PC-3 (cell line): ENCODE results near the gene CCDC24. TPM values are rescaled to one million over a fixed set of nuclear protein-coding genes. Genes with fewer than 3 reads are reported as not detected.

Source experiments
- ATAC-seq: fragments of 200-7000 bp; cut with Tn5 transposase; 2 replicates; pipeline ENCODE4 v1.9.1; 2020; ENCODE audit warnings: mild to moderate bottlenecking, moderate library complexity
- BruUV-seq: library from RNA; stranded (reverse); fragments of 400-500 nt; replicated peaks from 2 replicates; lab custom pipeline; 2021; lab: Mats Ljungman, UMichigan
- CTCF ChIA-PET: fragments of 300-600 bp; sonication (Branson Sonifier 250); formaldehyde crosslinking; loops from one replicate; lab custom pipeline; 2022; ENCODE audit warnings: antibody characterized with exemption; lab: Charles Lee
- POLR2A ChIA-PET: fragments of 300-600 bp; sonication (Branson Sonifier 250); formaldehyde crosslinking; loops from one replicate; lab custom pipeline; 2022; ENCODE audit warnings: antibody characterized with exemption; ENCODE audit not compliant: unreplicated experiment; lab: Charles Lee
- DNase-seq: peaks from one replicate; pipeline ENCODE4 v3.0.0-alpha.2; 2015
- H2AFZ ChIP-seq: fragments of 300-600 bp; sonication (generic); 2 replicates; pipeline ENCODE4 v1.6.0; 2016; ENCODE audit warnings: antibody characterized with exemption, low read length
- H3F3A ChIP-seq: fragments of 300-600 bp; sonication (generic); one replicate; pipeline ENCODE4 v1.6.0; 2017; ENCODE audit warnings: antibody characterized with exemption, low read length, control low read depth, mild to moderate bottlenecking; ENCODE audit not compliant: unreplicated experiment
- H3K27ac ChIP-seq: fragments of 300-600 bp; sonication (generic); 2 replicates; pipeline ENCODE4 v1.5.1; 2016; ENCODE audit warnings: mild to moderate bottlenecking, low read length
- H3K27me3 ChIP-seq: fragments of 300-600 bp; sonication (generic); 2 replicates; pipeline ENCODE4 v1.6.1; 2016; ENCODE audit warnings: low read length, mixed read lengths
- H3K36me3 ChIP-seq: fragments of 300-600 bp; sonication (generic); 2 replicates; pipeline ENCODE4 v1.6.1; 2016; ENCODE audit warnings: low read depth, mixed run types, low read length, mixed read lengths
- H3K4me1 ChIP-seq: fragments of 300-600 bp; sonication (generic); 2 replicates; pipeline ENCODE4 v1.5.1; 2016; ENCODE audit warnings: low read length; ENCODE audit not compliant: insufficient read depth
- H3K4me2 ChIP-seq: fragments of 300-600 bp; sonication (generic); 2 replicates; pipeline ENCODE4 v1.6.0; 2016; ENCODE audit warnings: low read length
- H3K4me3 ChIP-seq: fragments of 300-600 bp; sonication (generic); 2 replicates; pipeline ENCODE4 v1.5.1; 2016; ENCODE audit warnings: mild to moderate bottlenecking, low read length, mixed read lengths
- H3K79me2 ChIP-seq: fragments of 300-600 bp; sonication (generic); 2 replicates; pipeline ENCODE4 v1.6.1; 2017; ENCODE audit warnings: low read length, mixed read lengths
- H3K9ac ChIP-seq: fragments of 300-600 bp; sonication (generic); 2 replicates; pipeline ENCODE4 v1.6.0; 2016; ENCODE audit warnings: mild to moderate bottlenecking, low read length
- H3K9me2 ChIP-seq: fragments of 300-600 bp; sonication (generic); replicated peaks from 2 replicates; pipeline ENCODE4 v1.6.1; 2016; ENCODE audit warnings: mixed run types, low read length, mixed read lengths
- H3K9me3 ChIP-seq: fragments of 300-600 bp; sonication (generic); 2 replicates; pipeline ENCODE4 v1.6.1; 2016; ENCODE audit warnings: low read length, mixed read lengths
- H4K20me1 ChIP-seq: fragments of 300-600 bp; sonication (generic); 2 replicates; pipeline ENCODE4 v1.6.1; 2016; ENCODE audit warnings: low read length, mixed read lengths
- CTCF ChIP-seq: fragments of 300-600 bp; sonication (generic); conservative IDR thresholded peaks from 2 replicates; pipeline ENCODE4 v1.5.1; 2017; ENCODE audit warnings: antibody characterized with exemption, low read depth, mild to moderate bottlenecking, low read length
- EZH2 ChIP-seq: fragments of 300-600 bp; sonication (generic); IDR thresholded peaks from one replicate; pipeline ENCODE4 v1.6.1; 2017; ENCODE audit warnings: antibody characterized with exemption, mild to moderate bottlenecking, low read length; ENCODE audit not compliant: unreplicated experiment
- EZH2phosphoT487 ChIP-seq: fragments of 300-600 bp; sonication (generic); IDR thresholded peaks from 2 replicates; pipeline ENCODE4 v1.6.1; 2018; ENCODE audit warnings: mild to moderate bottlenecking, antibody characterized with exemption, low read length, borderline replicate concordance
- intact Hi-C: fragments of 100-400 bp; cut with micrococcal nuclease; formaldehyde crosslinking; loops from 2 replicates; pipeline ENCODE4 v1.9.0; 2023
- total RNA-seq: library from RNA; depleted of rRNA; stranded (reverse); fragments of >200 nt; gene quantifications from 2 replicates; pipeline ENCODE4 v1.2.3, GENCODE V29; 2014

The CCDC24 gene
- total RNA-seq, 1 experiment from 2014 or later = 10.1 TPM

GRCh38 chr1:44025816-44026215, 34.4 kb downstream of the CCDC24 start:
- TF ChIP-seq CTCF (no peak), EZH2 (no peak), EZH2phosphoT487 (no peak)
- intact Hi-C loops = loop anchor here (1.0 kb wide), 1 partner anchor 21 kb away; no protein-coding TSS in a partner anchor
- no peaks in the 10 kb centered on the region for H3K9me3 ChIP-seq
- CTCF ChIA-PET = no interaction called here
- H2AFZ ChIP-seq = no peak overlapping the region
- no peaks in the 10 kb centered on the region for H3K36me3 ChIP-seq
- no peaks in the 10 kb centered on the region for H3K9me2 ChIP-seq
- BruUV-seq = no TSS peak
- no peaks in the 10 kb centered on the region for H3K27me3 ChIP-seq
- peaks cover 3% of the 10 kb centered on the region for H3F3A ChIP-seq
- H4K20me1 ChIP-seq = no peaks in the 10 kb centered on the region
- ATAC-seq (no peak), DNase-seq (peak; percentile 53)
- peaks cover 58% of the 10 kb centered on the region for H3K4me1 ChIP-seq
- H3K4me2 ChIP-seq = 0 out of 2 replicates have a peak overlapping the region, but pooled peaks have one; percentile 4
- peaks cover 24% of the 10 kb centered on the region for H3K79me2 ChIP-seq
- H3K4me3 ChIP-seq = no peak overlapping the region
- H3K9ac ChIP-seq = peak overlapping the region; percentile 83; the same call in 1 of the 2 replicates
- POLR2A ChIA-PET = no interaction called here
- H3K27ac ChIP-seq = peak overlapping the region; percentile 98

GRCh38 chr1:44027320-44027719, 35.9 kb downstream of the CCDC24 start:
- intact Hi-C loops = no loop called here
- POLR2A ChIA-PET = no interaction called here
- H3K27ac ChIP-seq = peak overlapping the region; percentile 98; the same call in 1 of the 2 replicates
- H3K9ac ChIP-seq = no peak overlapping the region
- peaks cover 3% of the 10 kb centered on the region for H3F3A ChIP-seq
- DNase-seq (no peak), ATAC-seq (no peak)
- CTCF ChIA-PET = no interaction called here
- BruUV-seq = no TSS peak
- no peak for TF ChIP-seq EZH2phosphoT487
- no peak for TF ChIP-seq CTCF
- TF ChIP-seq EZH2 = no peak
- no peaks in the 10 kb centered on the region for H4K20me1 ChIP-seq
- H2AFZ ChIP-seq = no peak overlapping the region
- no peak overlapping the region for H3K4me3 ChIP-seq
- peaks cover 24% of the 10 kb centered on the region for H3K79me2 ChIP-seq
- H3K27me3 ChIP-seq = no peaks in the 10 kb centered on the region
- peaks cover 69% of the 10 kb centered on the region for H3K4me1 ChIP-seq
- no peak overlapping the region for H3K4me2 ChIP-seq
- H3K36me3 ChIP-seq = no peaks in the 10 kb centered on the region
- no peaks in the 10 kb centered on the region for H3K9me2 ChIP-seq
- H3K9me3 ChIP-seq = no peaks in the 10 kb centered on the region

DNA sequence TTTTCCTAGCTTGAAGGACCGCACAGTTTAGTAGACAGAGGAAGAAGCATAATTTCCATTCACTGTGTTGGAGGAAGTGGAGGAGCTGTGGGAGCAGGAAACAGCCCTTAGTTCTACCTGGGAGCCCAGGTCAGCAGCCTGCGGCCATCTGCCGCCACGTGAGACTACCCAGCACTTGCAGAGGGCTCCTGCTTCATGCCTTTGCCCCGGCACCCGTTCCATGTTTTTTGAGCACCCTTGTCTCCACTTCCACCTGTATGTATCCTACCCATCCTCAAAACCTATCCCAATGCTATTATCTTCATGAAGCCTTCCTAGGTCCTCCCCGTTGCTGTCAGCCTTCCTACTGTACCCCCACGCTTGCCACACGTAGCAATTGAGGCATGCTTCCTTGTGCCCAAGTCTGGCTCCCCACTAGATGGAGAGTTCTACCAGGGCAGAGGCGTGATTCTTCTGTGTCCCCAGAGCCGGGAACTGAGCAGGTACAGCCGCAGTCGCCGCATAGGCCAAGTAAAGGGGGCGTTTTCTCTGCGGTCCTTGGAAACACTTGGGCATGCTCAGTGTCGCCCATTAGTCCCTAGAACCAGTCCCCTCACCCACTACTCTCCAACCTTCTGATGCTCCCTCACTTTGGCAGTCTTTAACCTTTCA, 38.0 kb downstream of the CCDC24 start:
- peak; percentile 1; the same call in 1 of the 2 replicates for ATAC-seq
- Histone ChIP-seq H3K4me3 (peak overlapping the region; percentile 91), H3K4me1 (peaks cover 60% of the 10 kb centered on the region), H3K9ac (peak overlapping the region; percentile 98), H3K27me3 (no peaks in the 10 kb centered on the region), H2AFZ (peak overlapping the region; percentile 44), H3K9me3 (no peaks in the 10 kb centered on the region), H4K20me1 (no peaks in the 10 kb centered on the region), H3F3A (peaks cover 3% of the 10 kb centered on the region), H3K9me2 (no peaks in the 10 kb centered on the region), H3K36me3 (no peaks in the 10 kb centered on the region), H3K4me2 (peak overlapping the region; percentile 90), H3K27ac (peak overlapping the region; percentile 98), H3K79me2 (peaks cover 24% of the 10 kb centered on the region)
- intact Hi-C loops = no loop called here
- ChIA-PET POLR2A (no interaction called here), CTCF (no interaction called here)
- TF ChIP-seq CTCF = no peak
- no peak for TF ChIP-seq EZH2
- no peak for TF ChIP-seq EZH2phosphoT487
- DNase-seq = no peak
- BruUV-seq = TSS peak; percentile 63
